Stimulated activated CD8-positive, alpha-beta memory T cell treated with anti-CD3 and anti-CD28 coated beads, Interleukin-7, amount 100 ng/mL, for 4 hours (primary cell): ENCODE results near the gene PVRIG.
"Not testable (repeated sequence)": the region's sequence is repeated elsewhere in the genome, so short reads cannot be mapped to it uniquely, and the experiment has no call there.

Experiments
- DNase-seq, 2 donors: peaks; one replicate each; pipeline ENCODE4 v3.0.0-alpha.2; 2020; ENCODE audit warnings: low read depth in 2 of 2

PVRIG gene

DNA sequence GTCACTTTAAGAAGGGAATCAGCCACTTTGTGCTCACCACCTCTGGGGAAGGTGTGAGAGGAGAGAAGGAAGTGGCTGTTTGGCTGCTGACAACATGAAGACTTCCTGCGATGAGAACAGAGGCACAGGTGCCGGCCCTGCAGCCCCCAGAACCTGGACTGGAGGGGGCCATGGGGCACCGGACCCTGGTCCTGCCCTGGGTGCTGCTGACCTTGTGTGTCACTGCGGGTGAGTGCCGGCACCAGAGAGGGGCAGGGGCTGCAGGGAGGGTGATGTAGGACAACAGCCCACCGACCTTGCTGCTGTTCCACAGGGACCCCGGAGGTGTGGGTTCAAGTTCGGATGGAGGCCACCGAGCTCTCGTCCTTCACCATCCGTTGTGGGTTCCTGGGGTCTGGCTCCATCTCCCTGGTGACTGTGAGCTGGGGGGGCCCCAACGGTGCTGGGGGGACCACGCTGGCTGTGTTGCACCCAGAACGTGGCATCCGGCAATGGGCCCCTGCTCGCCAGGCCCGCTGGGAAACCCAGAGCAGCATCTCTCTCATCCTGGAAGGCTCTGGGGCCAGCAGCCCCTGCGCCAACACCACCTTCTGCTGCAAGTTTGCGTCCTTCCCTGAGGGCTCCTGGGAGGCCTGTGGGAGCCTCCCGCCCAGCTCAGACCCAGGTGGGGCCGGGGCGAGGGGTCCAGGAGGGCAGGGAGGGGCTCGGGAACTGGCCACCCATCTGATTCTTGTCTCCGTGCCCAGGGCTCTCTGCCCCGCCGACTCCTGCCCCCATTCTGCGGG lies at the start of gene PVRIG:
Gene PVRIG (plus strand): TSS at position 149 of the 785 bp plus-strand sequence. CDS start 22 bp downstream, at position 171.
- peak in 1 of 2 donors; percentile 36 for DNase-seq

DNA sequence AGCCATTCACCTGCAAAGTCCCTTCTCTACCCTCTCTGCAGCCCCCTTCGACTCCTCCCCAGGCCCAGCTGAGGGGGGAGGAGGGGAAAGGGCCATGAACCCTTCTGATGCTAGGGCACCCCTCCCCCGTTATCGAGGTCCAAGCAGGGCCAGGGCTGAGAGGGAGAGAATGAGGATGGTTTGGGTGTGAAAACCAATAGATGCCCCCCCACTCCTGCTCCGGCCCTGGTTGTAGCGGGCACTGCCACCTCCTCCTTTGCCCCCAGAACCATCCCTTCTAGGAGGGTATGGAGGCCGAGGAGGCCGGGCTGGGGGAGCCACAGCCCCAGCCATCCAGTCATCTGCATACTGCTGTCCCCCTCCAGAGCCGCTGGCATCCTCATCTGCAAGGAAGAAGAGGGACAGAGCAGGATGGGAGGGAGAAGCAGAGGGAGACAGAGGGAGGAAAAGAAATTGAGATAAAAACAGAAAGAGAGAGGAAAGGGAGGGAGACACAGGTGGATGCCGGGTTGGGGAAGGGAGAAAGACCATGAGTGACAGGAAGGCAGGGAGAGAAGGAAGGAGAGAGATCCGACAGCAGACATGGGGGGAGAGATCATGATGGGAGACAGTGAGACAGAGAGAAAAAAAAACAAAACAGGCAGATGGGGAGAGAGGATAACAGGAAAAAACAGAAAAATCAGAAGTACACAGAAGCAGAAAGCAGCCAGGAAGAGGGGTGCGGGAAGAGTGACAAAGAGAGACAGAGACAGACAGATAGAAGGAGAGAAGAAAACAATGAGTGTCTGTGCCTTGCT lies 49.5 kb upstream of the PVRIG start:
- no peak for DNase-seq

DNA sequence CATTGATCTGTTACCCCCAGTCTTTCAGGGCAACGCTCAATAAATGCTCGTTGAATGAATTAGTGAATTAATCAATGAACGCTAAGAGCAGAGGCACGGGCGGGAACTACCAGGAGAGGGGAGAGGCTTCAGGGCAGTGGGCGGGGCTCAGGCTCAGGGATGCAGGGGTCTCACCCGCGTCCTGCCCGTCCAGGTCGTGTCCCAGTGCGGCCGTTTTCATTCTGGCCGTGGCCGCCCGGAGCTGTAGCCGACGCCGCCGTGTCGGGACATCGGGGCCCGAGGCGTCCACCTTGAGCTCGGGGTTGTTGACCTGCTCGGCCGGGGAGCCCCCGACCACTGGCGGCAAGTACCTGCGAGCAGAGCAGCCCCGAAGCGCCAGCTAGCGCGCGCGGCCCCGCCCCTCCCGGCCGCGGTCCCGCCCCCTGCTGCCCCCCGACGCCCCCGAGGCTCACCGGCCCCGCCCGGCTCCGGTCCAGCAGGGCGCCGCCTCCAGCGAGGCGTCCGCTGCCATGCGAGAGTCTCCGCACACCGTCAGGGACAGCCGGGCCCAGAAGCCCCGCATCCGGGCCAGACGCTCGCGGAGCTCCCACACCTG lies 48.6 kb upstream of the PVRIG start:
- DNase-seq, result peak in 1 of 2 donors; percentile 31

DNA sequence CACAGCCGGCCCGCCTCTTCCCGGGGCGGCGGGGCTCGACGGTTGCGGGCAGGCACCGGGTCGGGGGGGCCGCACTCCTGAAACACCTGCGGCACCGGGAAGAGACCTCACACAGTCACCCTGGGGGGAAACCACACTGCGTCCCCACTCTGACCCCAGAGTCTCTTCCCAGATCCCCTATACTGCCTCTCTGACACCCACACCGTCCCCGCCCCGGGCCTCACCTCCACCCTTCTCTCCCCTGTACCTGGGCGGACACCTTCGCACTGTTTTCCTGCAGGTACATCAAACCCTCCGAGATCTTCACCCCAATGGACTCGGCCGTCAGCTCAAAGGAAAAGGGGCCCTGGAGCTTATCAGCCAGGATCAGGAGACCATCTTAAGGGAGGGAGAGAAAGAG lies 47.9 kb upstream of the PVRIG start:
- no peak for DNase-seq

DNA sequence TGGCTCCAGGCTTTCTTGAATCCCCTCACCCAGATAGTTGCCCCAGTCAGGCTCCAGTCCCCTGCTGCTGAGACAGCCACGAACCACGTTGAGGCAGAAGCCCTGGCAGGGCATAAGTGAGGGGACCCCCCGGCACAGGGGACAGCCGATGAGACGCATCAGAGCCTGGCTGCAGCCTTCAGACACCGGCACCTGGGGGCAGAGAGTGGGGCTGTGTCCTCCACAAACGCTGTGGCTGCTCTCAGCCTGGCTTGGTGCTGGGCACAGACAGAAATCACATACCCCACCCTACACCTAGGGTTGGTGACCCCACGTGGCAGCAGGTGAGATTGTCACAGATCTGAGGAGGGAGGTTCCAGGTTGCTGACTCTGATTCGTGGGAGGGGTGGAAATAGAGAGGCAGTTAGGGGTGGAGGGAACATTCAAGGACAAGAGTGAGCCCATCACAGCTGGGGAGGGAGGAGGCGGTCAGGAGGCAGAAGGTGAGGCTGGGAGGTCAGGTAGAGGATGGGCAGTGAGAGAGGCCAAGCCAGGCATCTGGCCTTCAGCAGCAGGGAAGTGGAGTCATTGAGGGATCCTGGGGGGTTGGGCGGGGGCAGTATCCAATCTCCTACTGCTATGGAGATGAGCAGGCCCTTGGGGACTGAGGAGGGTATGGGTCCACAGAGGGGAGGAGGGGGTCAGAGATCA lies 45.8 kb upstream of the PVRIG start:
- DNase-seq, result no peak

DNA sequence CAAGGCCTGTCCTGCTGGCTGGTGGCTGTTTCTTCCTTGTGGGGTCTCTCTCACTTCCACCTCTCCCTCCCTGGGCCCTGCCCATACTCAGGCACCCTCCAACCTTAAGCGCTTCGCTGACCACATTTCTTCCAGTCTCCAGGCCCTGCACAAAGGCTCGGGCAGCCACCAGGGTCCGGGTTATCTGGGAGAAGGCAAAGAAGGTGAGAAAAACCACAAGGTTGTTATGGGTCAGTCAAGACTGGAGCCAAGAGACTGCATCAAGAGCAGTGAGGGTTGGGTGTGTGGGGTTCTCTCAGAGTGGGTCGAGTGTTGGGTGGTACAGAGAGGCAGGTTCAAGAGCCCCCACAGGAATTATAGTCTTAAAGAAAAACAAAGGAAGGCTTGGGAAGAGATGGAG lies 45.2 kb upstream of the PVRIG start:
- no peak for DNase-seq

DNA sequence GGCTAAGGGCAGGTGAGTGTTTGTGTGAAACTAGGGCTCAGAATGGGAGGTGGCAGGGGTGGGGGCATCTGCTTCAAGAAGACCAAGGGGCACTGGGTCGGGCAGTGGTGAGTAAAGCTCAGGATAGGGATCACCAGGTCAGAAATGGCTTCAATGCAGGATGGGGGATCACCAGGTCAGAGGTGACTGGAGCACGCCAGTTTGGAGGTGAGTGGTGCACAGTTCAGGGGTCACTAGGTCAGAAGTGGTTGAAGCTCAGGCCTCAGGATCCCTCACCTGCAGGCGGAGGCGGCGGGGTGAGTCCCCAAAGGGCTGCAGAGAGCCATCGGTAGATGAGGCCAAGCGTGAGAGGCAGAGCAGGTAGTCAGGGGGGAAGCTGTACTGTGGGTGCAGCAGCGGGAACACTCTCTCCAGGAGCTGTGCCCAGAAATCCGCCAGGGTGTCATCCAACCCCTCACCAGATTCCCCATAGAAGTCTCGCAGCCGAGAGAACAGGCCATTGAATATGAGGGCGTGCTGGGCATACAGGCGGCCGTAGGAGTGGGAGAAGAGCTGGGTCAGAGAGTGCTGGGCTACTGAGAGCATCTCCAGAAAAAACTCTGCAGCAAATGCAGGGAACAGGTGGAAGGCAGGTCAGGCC lies 44.3 kb upstream of the PVRIG start:
- DNase-seq, result no peak

DNA sequence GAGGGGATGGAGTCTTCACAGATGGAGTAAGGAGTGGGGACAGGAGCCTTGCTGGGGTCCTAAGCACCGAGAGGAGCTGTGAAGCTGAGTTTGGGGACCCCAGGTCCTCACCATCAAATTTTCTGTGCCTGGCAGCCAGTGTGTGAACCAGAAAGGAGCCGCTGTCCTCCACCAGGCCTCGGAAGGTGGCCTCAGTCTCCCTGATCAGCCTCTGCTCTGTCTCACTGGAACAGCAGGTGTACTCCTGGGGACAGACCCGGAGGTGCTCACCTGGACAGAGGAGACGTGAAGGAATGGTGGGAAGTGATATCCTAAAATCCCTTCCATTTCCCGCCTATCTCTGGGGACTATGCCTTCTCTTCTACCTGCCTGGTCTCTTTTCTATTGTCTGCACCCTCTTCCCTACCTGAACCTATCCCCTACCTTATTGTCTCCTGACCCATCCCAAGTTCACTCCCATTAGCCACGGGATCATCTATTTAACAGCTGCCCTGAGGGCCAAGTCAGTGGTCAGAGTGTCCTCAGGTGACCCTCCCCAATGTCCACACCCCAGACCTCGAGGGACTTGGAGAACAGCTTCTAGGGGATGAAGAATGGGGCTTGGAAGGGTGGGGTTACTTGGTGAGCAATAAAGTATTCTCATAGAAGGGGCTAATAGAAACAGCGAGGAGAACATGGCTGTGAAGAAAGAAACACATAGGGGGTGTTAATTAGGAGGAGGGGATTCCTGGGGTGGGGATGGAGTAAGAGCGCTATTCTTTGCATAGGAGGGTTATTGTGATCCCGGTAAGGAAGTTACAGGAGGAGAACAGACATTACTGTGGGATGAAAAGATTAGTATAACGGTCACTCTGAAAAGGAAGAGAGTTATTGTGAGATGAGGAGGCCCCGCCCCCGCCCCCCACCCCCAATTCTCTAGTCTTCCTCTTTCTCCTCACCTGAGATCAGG lies 43.4 kb upstream of the PVRIG start:
- no peak for DNase-seq

DNA sequence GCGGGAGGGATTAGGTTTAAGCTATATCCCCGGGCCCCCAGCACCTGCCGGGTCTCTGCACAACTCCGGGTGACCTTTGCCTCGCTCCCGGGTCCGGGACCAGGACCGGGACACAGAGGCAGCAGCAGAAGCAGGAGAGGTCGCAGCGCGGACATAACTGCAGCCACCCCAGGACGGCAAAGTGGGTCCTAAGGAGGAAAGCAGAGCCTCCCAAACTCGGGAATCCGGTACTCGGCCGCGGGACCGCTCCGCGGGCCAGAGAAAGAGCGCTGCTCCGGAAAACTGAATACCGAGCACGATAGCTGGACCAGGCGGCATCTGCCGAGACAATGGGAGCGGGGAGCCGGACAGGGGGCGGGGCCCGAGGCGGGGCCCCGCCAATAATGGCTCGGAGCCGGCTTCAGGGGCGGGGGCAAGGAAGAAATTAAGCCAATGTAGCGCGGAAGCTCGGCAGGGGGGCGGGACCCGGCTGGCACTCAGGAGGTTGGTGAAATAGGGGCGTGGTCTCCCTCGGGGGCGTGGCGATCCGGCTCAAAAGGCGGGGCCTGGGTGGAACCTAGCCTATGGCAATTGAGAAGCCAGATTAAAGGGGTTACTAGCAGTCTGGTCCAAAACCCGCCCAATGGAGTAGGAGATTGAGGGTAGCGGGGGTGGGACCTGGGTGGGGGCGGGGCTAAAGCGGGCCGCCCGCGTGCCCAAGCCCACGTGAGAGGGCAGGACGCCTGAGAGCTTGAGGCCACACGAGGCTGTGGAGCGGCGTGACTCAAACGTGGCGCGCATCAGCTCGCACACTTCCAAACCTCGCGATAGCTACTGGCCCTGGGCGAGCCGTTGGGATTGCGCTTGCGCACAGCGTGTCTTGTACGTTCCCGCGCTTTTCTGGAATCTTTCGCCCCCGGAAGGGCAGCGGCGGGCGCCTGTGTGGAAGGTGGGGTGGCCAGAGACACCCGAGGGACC lies 42.4 kb upstream of the PVRIG start, which contains the start of the genes GPC2 and STAG3:
Gene GPC2 (minus strand): TSS at position 337 of the 957 bp plus-strand sequence. CDS start 182 bp downstream, at position 155.
Gene STAG3 (plus strand): TSS at position 874 of the 957 bp plus-strand sequence. CDS start 2,639 bp downstream, outside the sequence.
- peak; percentile 95 to 97 for DNase-seq

DNA sequence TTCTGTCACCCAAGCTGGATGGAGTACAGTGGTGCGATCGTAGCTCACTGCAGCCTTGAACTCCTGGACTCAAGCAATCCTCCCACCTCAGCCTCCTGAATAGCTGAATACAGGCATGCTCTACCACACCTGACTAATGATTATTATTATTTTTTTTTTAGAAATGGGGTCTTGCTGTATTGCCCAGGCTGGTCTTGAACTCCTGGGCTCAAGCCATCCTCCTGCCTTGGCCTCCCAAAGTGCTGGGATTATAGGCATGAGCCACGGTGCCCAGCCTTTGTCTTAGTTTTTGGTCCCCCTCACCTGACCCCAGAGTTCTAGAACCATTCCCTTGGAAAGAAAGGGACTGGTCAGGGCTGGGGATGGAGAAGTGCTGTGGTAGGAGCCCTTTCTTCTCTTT lies 39.7 kb upstream of the PVRIG start:
- not testable (repeated sequence) for DNase-seq

DNA sequence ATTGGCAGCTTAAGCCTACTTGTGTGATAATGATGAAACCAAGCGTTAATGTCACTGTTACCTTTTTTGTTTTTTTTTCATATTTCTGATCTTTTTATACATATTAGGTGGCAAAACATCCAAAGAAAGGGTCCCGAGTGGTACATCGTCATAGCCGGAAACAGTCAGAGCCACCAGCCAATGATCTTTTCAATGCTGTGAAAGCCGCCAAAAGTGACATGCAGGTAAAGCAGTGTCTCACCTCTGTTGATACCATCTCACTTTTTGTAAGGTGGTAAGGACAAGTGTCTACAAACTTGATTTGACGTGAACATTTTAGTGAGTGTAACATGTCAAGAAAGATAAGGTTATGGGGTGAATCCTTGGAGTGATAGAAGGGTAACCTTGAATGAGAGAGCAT lies 37.1 kb upstream of the PVRIG start:
- DNase-seq, result not testable (repeated sequence)

DNA sequence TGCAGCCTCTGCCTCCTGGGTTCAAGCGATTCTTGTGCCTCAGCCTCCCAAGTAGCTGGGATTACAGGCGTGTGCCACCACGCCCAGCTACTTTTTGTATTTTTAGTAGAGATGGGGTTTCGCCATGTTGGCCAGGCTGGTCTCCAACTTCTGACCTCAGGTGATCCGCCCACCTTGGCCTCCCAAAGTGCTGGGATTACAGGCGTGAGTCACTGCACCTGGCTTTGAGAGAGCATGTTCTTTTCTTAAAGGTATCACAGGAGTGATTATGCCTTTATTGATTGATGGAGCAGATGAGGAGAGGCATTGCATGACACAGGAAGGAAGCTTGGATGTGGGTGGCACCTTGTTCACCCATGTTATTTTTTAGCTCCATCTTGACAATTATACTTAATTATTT lies 36.7 kb upstream of the PVRIG start:
- DNase-seq, result not testable (repeated sequence)

DNA sequence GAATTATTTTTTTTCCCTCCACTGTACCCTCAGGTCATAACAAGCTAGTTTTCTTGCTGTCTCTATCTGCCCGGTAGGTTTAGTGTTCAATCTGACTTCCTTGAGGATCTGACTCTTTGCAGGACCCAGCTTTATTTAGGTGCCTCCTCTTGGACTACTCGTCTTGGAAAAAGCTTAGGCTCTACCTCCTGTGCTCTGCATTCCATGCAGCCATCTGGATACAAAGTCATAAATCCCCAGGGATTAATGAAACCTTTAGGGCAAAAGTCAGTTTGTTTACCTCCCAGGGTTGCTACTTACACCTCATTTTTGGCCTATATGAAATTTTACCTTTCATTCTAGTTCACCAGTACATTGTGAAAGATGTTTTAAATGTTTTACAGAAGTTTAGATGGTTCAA lies 34.0 kb upstream of the PVRIG start:
- DNase-seq, result no peak

DNA sequence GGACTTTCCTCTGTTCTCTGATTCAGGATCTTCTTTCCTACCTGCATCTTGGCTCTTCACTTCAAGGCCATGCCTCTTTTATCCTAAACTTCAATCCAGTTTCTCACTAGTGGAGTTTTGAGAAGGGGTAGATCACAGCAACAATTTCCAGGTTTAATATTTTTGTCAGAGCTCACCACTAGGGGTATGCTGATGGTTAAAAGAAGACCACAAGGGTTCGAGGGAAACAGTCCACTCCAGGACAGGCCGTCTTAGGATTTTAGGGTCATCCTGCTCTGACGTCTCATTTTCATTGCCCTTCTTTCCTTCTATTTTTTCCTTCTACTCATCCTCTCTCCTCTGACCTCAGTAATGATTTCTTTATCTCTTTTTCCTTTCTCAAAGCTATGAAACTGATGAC lies 30.7 kb upstream of the PVRIG start:
- no peak for DNase-seq

DNA sequence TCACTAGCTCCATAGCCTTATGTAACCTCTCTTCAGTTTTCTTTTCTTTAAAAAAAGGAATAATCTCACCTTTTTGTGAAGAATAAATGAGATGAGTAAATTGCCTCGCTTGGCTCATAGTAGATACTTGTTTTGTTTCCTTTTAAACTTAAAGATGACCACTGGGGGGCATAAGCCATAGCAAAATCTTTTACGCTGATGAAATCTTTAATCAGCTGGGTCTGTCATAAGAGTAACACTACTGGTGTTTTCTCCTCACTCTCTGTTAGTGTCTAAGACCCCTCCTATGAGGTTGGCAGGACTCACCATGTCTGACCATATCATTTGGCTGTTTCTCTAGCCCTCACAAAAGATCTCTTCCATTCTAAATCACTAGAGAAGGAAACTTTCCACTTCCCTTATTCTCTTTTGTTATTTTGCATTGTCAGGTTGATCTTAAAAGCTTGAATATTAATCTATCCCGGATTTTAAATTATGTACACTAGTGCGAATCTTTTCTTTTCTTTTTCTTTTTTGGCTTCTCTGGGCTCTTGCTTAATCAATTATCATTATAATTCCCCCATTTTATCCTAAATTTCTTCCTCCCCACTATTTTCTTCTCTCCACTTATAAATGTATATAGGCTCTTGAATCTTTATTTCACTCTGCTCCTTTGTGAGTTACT lies 29.6 kb upstream of the PVRIG start:
- DNase-seq, result no peak

DNA sequence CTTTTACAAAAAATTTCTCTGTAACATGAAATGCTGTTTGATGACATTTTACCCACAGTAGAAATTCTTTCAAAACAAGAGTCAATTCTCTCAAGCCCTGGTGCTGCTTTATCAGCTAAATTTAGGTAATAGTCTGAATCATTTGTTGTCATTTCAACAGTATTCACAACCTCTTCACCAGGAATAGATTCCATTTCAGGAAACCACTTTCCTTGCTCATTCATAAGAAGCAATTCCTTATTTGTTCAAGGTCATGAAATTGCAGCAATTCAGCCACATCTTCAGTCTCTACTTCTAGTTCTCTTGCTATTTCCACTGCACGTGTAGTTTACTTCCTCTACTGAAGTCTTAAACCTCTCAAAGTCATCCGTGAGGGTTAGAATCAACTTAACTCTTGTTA lies 28.0 kb upstream of the PVRIG start:
- DNase-seq, result no peak

DNA sequence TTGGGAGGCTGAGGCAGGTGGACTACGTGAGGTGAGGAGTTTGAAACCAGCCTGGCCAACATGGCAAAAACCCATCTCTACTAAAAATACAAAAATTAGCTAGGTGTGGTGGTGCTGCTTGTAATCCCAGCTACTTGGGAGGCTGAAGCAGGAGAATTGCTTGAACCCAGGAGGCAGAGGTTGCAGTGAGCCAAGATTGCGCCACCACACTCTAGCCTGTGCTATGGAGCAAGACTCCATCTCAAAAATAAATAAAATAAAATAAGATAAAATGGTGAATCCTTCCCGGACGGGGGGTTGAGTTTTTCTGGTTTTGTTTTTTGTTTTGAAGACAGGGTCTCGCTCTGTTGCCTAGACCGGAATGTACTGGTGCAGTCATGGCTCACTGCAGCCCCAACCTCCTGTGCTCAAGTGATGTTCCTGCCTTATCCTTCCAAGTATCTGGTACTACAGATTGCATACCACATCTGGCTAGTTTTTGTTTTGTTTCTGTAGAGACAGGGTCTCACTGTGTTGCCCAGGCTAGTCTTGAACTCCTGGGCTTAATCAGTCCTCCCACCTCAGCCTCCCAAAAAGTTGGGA lies 27.4 kb upstream of the PVRIG start:
- DNase-seq, result not testable (repeated sequence)

DNA sequence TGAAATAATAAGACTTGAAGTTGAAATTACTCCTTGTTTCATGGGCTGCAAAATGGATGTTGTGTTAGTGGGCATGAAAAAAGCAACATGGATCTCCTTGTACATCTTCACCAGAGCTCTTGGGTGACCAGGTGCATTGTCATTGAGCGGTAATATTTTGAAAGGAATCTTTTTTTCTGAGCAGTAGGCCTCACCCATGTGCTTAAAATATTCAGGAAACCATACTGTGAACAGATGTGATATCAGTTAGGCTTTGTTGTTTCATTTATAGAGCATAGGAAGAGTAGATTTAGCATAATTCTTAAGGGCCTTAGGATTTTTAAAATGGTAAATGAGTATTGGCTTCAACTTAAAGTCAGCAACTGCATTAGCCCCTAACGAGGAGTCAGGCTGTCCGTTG lies 26.8 kb upstream of the PVRIG start:
- DNase-seq, result no peak
